Upper lobe of left lung (tissue), 6 donors: ENCODE results near the gene DACH1. TPM values are rescaled to one million over a fixed set of nuclear protein-coding genes. Genes with fewer than 3 reads are reported as not detected.

Experiments used
- ATAC-seq, 2 donors: fragments of 200-7000 bp; cut with Tn5 transposase; one replicate each; pipeline ENCODE4 v1.9.1; 2022; ENCODE audit warnings: mild to moderate bottlenecking in 2 of 2, moderate library complexity in 2 of 2; ENCODE audit not compliant: low FRiP score in 2 of 2
- DNase-seq, 2 donors: peaks; one replicate each; pipeline ENCODE4 v3.0.0-alpha.2; 2019 to 2020
- H3K27ac ChIP-seq, 4 donors: fragments of 200-600 bp; sonication (generic); one replicate each; pipeline ENCODE4 v1.5.1; 2016 to 2019
- H3K27me3 ChIP-seq, 4 donors: fragments of 200-600 bp; sonication (generic); one replicate each; pipeline ENCODE4 v1.5.1; 2017 to 2019
- H3K36me3 ChIP-seq, 4 donors: fragments of 200-600 bp; sonication (generic); one replicate each; pipeline ENCODE4 v1.5.1; 2016 to 2019
- H3K4me1 ChIP-seq, 4 donors: fragments of 200-600 bp; sonication (generic); one replicate each; pipeline ENCODE4 v1.5.1; 2018 to 2019
- H3K4me3 ChIP-seq, 4 donors: fragments of 200-600 bp; sonication (generic); one replicate each; pipeline ENCODE4 v1.5.1; 2017 to 2019; ENCODE audit warnings: mild to moderate bottlenecking in 2 of 4, moderate library complexity in 1 of 4
- H3K9me3 ChIP-seq, 4 donors: fragments of 200-600 bp; sonication (generic); one replicate each; pipeline ENCODE4 v1.5.1; 2018 to 2019
- CTCF ChIP-seq, 6 experiments: fragments of 450-650 bp in 4 of 6; fragments of 200-600 bp in 2 of 6; sonication (generic) in 2 of 6; IDR thresholded peaks; one replicate each; pipeline ENCODE4 v1.5.1; 2016 to 2019; ENCODE audit warnings: antibody characterized with exemption in 6 of 6
- EP300 ChIP-seq, 4 donors: sonication (generic); formaldehyde crosslinking; IDR thresholded peaks; one replicate each; pipeline ENCODE4 v1.5.1; 2017; ENCODE audit warnings: antibody characterized with exemption in 4 of 4, control low read depth in 2 of 4
- POLR2A ChIP-seq, 4 donors: fragments of 450-650 bp; IDR thresholded peaks; one replicate each; pipeline ENCODE4 v1.5.1; 2016 to 2017; ENCODE audit warnings: antibody characterized with exemption in 4 of 4, mild to moderate bottlenecking in 2 of 4
- POLR2AphosphoS5 ChIP-seq, 2 donors: sonication (generic); formaldehyde crosslinking; IDR thresholded peaks; one replicate each; pipeline ENCODE4 v1.5.1; 2017; ENCODE audit warnings: antibody characterized with exemption in 2 of 2
- WGBS, 2 donors: methylation state at CpG; one replicate each; pipeline ENCODE4 v1.1.5; 2017 to 2018; 5-methylcytosine and 5-hydroxymethylcytosine counted together
- total RNA-seq, 6 donors: library from RNA; depleted of rRNA in 4 of 6; stranded (reverse); fragments of >200 nt in 4 of 6; gene quantifications; one replicate each; pipeline versions ENCODE4 v1.1.0 to v1.2.1, GENCODE V29; 2016 to 2021
- donor health status: DM: no; HTN: no; CAD: no; lungs with moderate emphysema.
- donor health status: DM: no; HTN: yes; CAD: no; lungs with severe emphysema.

DACH1 gene
- total RNA-seq, 6 donors from 2014 or later, result 4.7 to 10.5 (median 6.7) TPM

DNA sequence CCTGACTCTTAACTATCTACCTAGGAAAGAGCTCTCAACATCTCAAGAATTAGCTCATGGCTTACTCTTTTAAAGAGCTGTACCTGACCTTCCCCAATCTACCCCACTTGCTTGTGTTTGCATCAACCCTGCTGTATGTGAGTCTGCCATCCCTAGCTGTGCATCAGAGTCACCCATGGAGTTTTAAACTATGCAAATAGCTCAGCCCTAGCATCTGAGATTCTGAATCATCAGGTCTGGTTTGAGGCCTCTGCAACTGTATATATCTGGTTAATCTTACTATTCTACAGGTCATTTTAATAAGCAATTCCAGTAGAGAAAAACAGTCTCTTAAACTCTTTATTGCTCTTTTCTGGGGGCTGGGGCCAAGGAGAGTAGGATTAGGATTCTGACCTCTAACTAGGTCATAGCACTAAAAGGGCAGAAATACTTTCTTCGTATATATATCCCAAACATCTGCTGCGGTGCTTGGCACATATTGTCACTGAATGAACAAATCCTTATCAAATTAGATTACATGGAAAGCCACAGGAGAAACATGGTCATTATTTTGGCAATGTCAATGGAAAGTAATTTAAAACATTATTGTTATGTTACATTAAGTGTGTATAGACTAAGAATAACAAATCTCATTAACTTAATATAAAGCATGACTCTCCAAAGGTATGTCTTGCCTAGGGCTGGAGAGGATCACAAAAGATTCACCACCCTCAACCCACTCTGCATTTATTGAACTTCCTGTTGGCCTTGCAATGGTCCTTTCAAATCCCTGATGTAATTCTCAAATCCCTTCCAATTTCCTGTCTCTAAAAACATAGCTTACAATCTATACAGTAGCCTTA lies 232.2 kb downstream of the DACH1 start:
- peak overlapping the region in 2 of 4 donors; percentile 30 to 64 for H3K27ac ChIP-seq
- H3K4me1 ChIP-seq, result peaks cover 0 to 15% (median 2%) of the 10 kb centered on the region in 4 donors
- ATAC-seq, result no peak
- H3K4me3 ChIP-seq, result no peak overlapping the region
- DNase-seq, result no peak
- no peaks in the 10 kb centered on the region for H3K9me3 ChIP-seq
- 60 to 78% methylated on average over 2 of the region's 2 CpGs for WGBS, 2 donors
- no peaks in the 10 kb centered on the region for H3K36me3 ChIP-seq
- H3K27me3 ChIP-seq, result no peaks in the 10 kb centered on the region
- no peak for TF ChIP-seq POLR2AphosphoS5 (IDR thresholded peaks at IDR 0.05)
- TF ChIP-seq POLR2A (IDR thresholded peaks at IDR 0.05), result no peak
- no peak for TF ChIP-seq EP300 (IDR thresholded peaks at IDR 0.05)
- TF ChIP-seq CTCF (IDR thresholded peaks at IDR 0.05), result no peak

DNA sequence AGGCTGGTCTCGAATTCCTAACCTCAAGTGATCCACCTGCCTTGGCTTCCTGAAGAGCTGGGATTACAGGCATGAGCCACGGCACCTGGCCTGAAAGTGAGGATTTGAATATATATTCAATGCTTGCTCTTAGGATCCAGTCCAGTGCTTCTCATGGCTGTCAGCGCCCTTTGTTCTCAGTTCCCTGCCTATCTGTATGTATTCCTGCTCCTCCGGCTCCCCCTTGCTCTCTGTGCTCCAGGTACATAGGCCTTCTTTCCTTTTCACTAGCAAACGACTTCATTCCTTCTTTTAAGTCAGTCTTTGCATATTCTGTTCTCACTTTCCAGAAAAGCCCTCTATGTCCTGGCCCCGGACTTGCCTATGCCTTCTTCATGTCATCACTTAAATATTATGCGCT lies 232.8 kb downstream of the DACH1 start:
- no peak overlapping the region for H3K4me3 ChIP-seq
- peaks cover 0 to 15% (median 2%) of the 10 kb centered on the region in 4 donors for H3K4me1 ChIP-seq
- TF ChIP-seq POLR2AphosphoS5 (IDR thresholded peaks at IDR 0.05) (no peak), CTCF (IDR thresholded peaks at IDR 0.05) (no peak), EP300 (IDR thresholded peaks at IDR 0.05) (no peak), POLR2A (IDR thresholded peaks at IDR 0.05) (no peak)
- DNase-seq, result no peak
- no peak for ATAC-seq
- peak overlapping the region in 1 of 4 donors; percentile 30 for H3K27ac ChIP-seq
- H3K36me3 ChIP-seq, result no peaks in the 10 kb centered on the region
- H3K27me3 ChIP-seq, result no peaks in the 10 kb centered on the region
- WGBS, 2 donors, result 91 to 93% methylated on average over 7 of the region's 7 CpGs
- no peaks in the 10 kb centered on the region for H3K9me3 ChIP-seq

GRCh38 chr13:71632721-71633120 lies 234.3 kb downstream of the DACH1 start:
- DNase-seq (no peak), ATAC-seq (no peak)
- H3K36me3 ChIP-seq, result no peaks in the 10 kb centered on the region
- H3K9me3 ChIP-seq, result no peaks in the 10 kb centered on the region
- peaks cover 0 to 15% (median 2%) of the 10 kb centered on the region in 4 donors for H3K4me1 ChIP-seq
- TF ChIP-seq EP300 (IDR thresholded peaks at IDR 0.05), result no peak
- TF ChIP-seq POLR2A (IDR thresholded peaks at IDR 0.05), result no peak
- TF ChIP-seq CTCF (IDR thresholded peaks at IDR 0.05), result no peak
- no peak for TF ChIP-seq POLR2AphosphoS5 (IDR thresholded peaks at IDR 0.05)
- WGBS, 2 donors, result 95 to 100% methylated on average over 1 of the region's 1 CpG
- no peaks in the 10 kb centered on the region for H3K27me3 ChIP-seq
- peak overlapping the region in 1 of 4 donors; percentile 51 for H3K27ac ChIP-seq
- no peak overlapping the region for H3K4me3 ChIP-seq

- WGBS, 2 donors, result 58 to 61% methylated on average over 3 of the region's 3 CpGs
- Histone ChIP-seq H3K27me3 (no peaks in the 10 kb centered on the region), H3K27ac (peak overlapping the region in 1 of 4 donors; percentile 51), H3K4me1 (peaks cover 0 to 15% (median 2%) of the 10 kb centered on the region in 4 donors), H3K4me3 (no peak overlapping the region), H3K36me3 (no peaks in the 10 kb centered on the region), H3K9me3 (no peaks in the 10 kb centered on the region)
- DNase-seq (no peak), ATAC-seq (no peak)
- TF ChIP-seq EP300 (IDR thresholded peaks at IDR 0.05) (no peak), POLR2A (IDR thresholded peaks at IDR 0.05) (no peak), CTCF (IDR thresholded peaks at IDR 0.05) (no peak), POLR2AphosphoS5 (IDR thresholded peaks at IDR 0.05) (no peak)
Measured at GRCh38 chr13:71632206-71632605, 234.8 kb downstream of the DACH1 start.
